Parathyroid adenoma (tissue), 2 donors: ENCODE data around the gene TNFRSF8.

Experiments used
- H2AFZ ChIP-seq: fragments of 300-600 bp; sonication (generic); one replicate; pipeline ENCODE4 v1.7.0; 2017; ENCODE audit warnings: antibody characterized with exemption, mild to moderate bottlenecking
- H3K27ac ChIP-seq: fragments of 300-600 bp; sonication (generic); one replicate; pipeline ENCODE4 v1.7.0; 2017
- H3K27me3 ChIP-seq: fragments of 300-600 bp; sonication (generic); one replicate; pipeline ENCODE4 v1.7.0; 2017; ENCODE audit warnings: low read length; ENCODE audit not compliant: control insufficient read depth, insufficient read depth
- H3K36me3 ChIP-seq: fragments of 300-600 bp; sonication (generic); one replicate; pipeline ENCODE4 v1.7.0; 2017; ENCODE audit warnings: low read length; ENCODE audit not compliant: control insufficient read depth, insufficient read depth
- H3K4me1 ChIP-seq: fragments of 300-600 bp; sonication (generic); one replicate; pipeline ENCODE4 v1.7.0; 2017; ENCODE audit warnings: control low read depth
- H3K4me2 ChIP-seq: fragments of 300-600 bp; sonication (generic); one replicate; pipeline ENCODE4 v1.7.0; 2017; ENCODE audit warnings: low read length
- H3K4me3 ChIP-seq: fragments of 300-600 bp; sonication (generic); one replicate; pipeline ENCODE4 v1.7.0; 2017; ENCODE audit warnings: low read depth, low read length
- H3K79me2 ChIP-seq: fragments of 300-600 bp; sonication (generic); one replicate; pipeline ENCODE4 v1.7.0; 2017; ENCODE audit warnings: control low read depth
- H3K9ac ChIP-seq: fragments of 300-600 bp; sonication (generic); one replicate; pipeline ENCODE4 v1.7.0; 2017; ENCODE audit warnings: mild to moderate bottlenecking
- H3K9me3 ChIP-seq: fragments of 300-600 bp; sonication (generic); one replicate; pipeline ENCODE4 v1.7.0; 2017; ENCODE audit warnings: low read length; ENCODE audit not compliant: control insufficient read depth
- TF ChIP-seq, protein P1 (sequence below): fragments of 300-600 bp; sonication (generic); IDR thresholded peaks from one replicate; pipeline ENCODE4 v1.7.0; 2017; ENCODE audit warnings: antibody characterized with exemption, mild to moderate bottlenecking
- donor health status: primary hyperparathyroidism.

Gene TNFRSF8

GRCh38 chr1:12016182-12016581 lies 46.9 kb upstream of the TNFRSF8 start:
- no peak overlapping the region for H3K4me2 ChIP-seq
- H3K4me1 ChIP-seq = peaks cover 11% of the 10 kb centered on the region
- TF ChIP-seq, protein P1, sequence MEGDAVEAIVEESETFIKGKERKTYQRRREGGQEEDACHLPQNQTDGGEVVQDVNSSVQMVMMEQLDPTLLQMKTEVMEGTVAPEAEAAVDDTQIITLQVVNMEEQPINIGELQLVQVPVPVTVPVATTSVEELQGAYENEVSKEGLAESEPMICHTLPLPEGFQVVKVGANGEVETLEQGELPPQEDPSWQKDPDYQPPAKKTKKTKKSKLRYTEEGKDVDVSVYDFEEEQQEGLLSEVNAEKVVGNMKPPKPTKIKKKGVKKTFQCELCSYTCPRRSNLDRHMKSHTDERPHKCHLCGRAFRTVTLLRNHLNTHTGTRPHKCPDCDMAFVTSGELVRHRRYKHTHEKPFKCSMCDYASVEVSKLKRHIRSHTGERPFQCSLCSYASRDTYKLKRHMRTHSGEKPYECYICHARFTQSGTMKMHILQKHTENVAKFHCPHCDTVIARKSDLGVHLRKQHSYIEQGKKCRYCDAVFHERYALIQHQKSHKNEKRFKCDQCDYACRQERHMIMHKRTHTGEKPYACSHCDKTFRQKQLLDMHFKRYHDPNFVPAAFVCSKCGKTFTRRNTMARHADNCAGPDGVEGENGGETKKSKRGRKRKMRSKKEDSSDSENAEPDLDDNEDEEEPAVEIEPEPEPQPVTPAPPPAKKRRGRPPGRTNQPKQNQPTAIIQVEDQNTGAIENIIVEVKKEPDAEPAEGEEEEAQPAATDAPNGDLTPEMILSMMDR = no peak
- H2AFZ ChIP-seq = no peak overlapping the region
- H3K79me2 ChIP-seq = no peaks in the 10 kb centered on the region
- H3K27me3 ChIP-seq = no peaks in the 10 kb centered on the region
- H3K9ac ChIP-seq = no peak overlapping the region
- H3K9me3 ChIP-seq = no peaks in the 10 kb centered on the region
- no peaks in the 10 kb centered on the region for H3K36me3 ChIP-seq
- H3K4me3 ChIP-seq = no peak overlapping the region
- H3K27ac ChIP-seq = no peak overlapping the region

DNA sequence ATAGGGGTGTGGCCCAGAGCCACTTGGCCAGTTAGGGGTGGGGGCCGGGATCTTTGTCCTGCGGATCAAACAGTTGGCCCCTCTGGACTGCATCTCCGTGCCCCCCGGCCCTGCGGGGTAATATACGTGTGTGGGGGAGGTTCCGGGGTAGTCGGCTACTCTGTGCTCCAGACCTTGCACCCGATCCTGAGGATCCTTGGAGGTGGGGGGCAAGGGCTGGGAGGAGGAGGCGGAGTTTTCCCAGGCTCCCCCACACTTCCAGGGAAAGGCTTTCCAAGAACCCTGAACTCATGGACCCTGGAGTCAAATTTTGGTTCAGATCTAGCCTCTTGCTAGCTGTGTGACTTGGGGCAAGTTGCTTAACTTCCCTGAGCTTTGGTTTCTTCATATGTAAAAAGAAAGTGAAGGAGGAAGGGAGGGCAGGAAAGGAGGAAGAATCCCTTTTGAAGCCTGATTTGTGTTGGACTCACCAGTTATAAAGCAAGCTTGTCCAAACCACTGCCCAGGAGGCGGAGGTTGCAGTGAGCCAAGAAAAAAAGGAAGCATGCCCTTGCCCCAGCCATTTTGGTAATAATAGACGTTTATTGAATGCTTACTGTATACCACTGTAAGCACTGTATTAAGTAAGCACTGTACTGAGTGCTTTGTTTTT lies 43.1 kb upstream of the TNFRSF8 start:
- Histone ChIP-seq H3K36me3 (no peaks in the 10 kb centered on the region), H3K27me3 (no peaks in the 10 kb centered on the region), H3K4me2 (peak overlapping the region; percentile 79), H3K79me2 (no peaks in the 10 kb centered on the region), H3K9ac (peak overlapping the region; percentile 46), H3K4me3 (peak overlapping the region; percentile 66), H3K4me1 (no peaks in the 10 kb centered on the region), H3K27ac (no peak overlapping the region), H3K9me3 (no peaks in the 10 kb centered on the region), H2AFZ (peak overlapping the region; percentile 75)
- TF ChIP-seq, protein P1 = no peak

GRCh38 chr1:12021616-12022015 lies 41.5 kb upstream of the TNFRSF8 start:
- TF ChIP-seq, protein P1 = no peak
- no peak overlapping the region for H3K4me2 ChIP-seq
- H3K9me3 ChIP-seq = no peaks in the 10 kb centered on the region
- H3K36me3 ChIP-seq = no peaks in the 10 kb centered on the region
- H3K27me3 ChIP-seq = no peaks in the 10 kb centered on the region
- H3K4me1 ChIP-seq = no peaks in the 10 kb centered on the region
- H2AFZ ChIP-seq = no peak overlapping the region
- H3K9ac ChIP-seq = no peak overlapping the region
- no peak overlapping the region for H3K27ac ChIP-seq
- H3K79me2 ChIP-seq = no peaks in the 10 kb centered on the region
- no peak overlapping the region for H3K4me3 ChIP-seq

- H3K27me3 ChIP-seq = no peaks in the 10 kb centered on the region
- no peak overlapping the region for H3K4me2 ChIP-seq
- no peak overlapping the region for H3K4me3 ChIP-seq
- TF ChIP-seq, protein P1 = no peak
- no peaks in the 10 kb centered on the region for H3K79me2 ChIP-seq
- H3K36me3 ChIP-seq = no peaks in the 10 kb centered on the region
- H3K27ac ChIP-seq = no peak overlapping the region
- no peak overlapping the region for H3K9ac ChIP-seq
- no peaks in the 10 kb centered on the region for H3K9me3 ChIP-seq
- H2AFZ ChIP-seq = no peak overlapping the region
- no peaks in the 10 kb centered on the region for H3K4me1 ChIP-seq
These were observed 41.1 kb upstream of the TNFRSF8 start for GRCh38 chr1:12022036-12022435.

GRCh38 chr1:12026586-12026985 lies 36.5 kb upstream of the TNFRSF8 start:
- Histone ChIP-seq H3K4me1 (peaks cover 2% of the 10 kb centered on the region), H3K79me2 (no peaks in the 10 kb centered on the region), H3K9ac (no peak overlapping the region), H3K27me3 (no peaks in the 10 kb centered on the region), H3K36me3 (no peaks in the 10 kb centered on the region), H3K27ac (no peak overlapping the region), H3K4me2 (no peak overlapping the region), H3K4me3 (no peak overlapping the region), H3K9me3 (no peaks in the 10 kb centered on the region), H2AFZ (no peak overlapping the region)
- TF ChIP-seq, protein P1 = no peak
